HG02938 (cell line): ENCODE data around the gene RASA2.
A peak's percentile ranks its signal among the peaks of the same experiment; 100 is the strongest.

Source experiments
- ATAC-seq: cut with Tn5 transposase; IDR thresholded peaks from one replicate; pipeline ENCODE4 v1.9.1; 2021; ENCODE audit warnings: mild to moderate bottlenecking, moderate library complexity; ENCODE audit not compliant: unreplicated experiment

Gene RASA2

GRCh38 chr3:141486746-141487520 is at the start of gene RASA2:
RASA2 (plus strand) TSS chr3:141487027; CDS start chr3:141487084, 57 bp downstream.
- peak; percentile 47 for ATAC-seq

- ATAC-seq: no peak
Observed at GRCh38 chr3:141439589-141439988, 47.2 kb upstream of the RASA2 start.

GRCh38 chr3:141440942-141441341 is 45.9 kb upstream of the RASA2 start:
- peak; percentile 18 for ATAC-seq

- ATAC-seq: peak; percentile 91
Observed at GRCh38 chr3:141441381-141442364, 45.2 kb upstream of the RASA2 start.

- ATAC-seq: no peak
Observed at GRCh38 chr3:141442446-141442845, 44.4 kb upstream of the RASA2 start.

GRCh38 chr3:141442914-141443313 is 43.9 kb upstream of the RASA2 start:
- no peak for ATAC-seq

- ATAC-seq: no peak
Observed at GRCh38 chr3:141444586-141445285, 42.1 kb upstream of the RASA2 start.

GRCh38 chr3:141445990-141446389 is 40.8 kb upstream of the RASA2 start:
- ATAC-seq: no peak

- no peak for ATAC-seq
Observed at GRCh38 chr3:141446737-141447136, 40.1 kb upstream of the RASA2 start.

- ATAC-seq: no peak
Observed at GRCh38 chr3:141447383-141447782, 39.4 kb upstream of the RASA2 start.

- ATAC-seq: no peak
Observed at GRCh38 chr3:141448606-141449220, 38.1 kb upstream of the RASA2 start.

- ATAC-seq: no peak
Observed at GRCh38 chr3:141449424-141449823, 37.4 kb upstream of the RASA2 start.

GRCh38 chr3:141450727-141451375 is 36.0 kb upstream of the RASA2 start:
- no peak for ATAC-seq

GRCh38 chr3:141452045-141452444 is 34.8 kb upstream of the RASA2 start:
- peak; percentile 62 for ATAC-seq

GRCh38 chr3:141452773-141453172 is 34.1 kb upstream of the RASA2 start:
- no peak for ATAC-seq

GRCh38 chr3:141454054-141454453 is 32.8 kb upstream of the RASA2 start:
- no peak for ATAC-seq

GRCh38 chr3:141454906-141455602 is 31.8 kb upstream of the RASA2 start:
- no peak for ATAC-seq

GRCh38 chr3:141455603-141456300 is 31.1 kb upstream of the RASA2 start:
- ATAC-seq: no peak

GRCh38 chr3:141456301-141456625 is 30.6 kb upstream of the RASA2 start:
- no peak for ATAC-seq
